ENCODE results near the gene ZNF862. TPM values are rescaled to one million over a fixed set of nuclear protein-coding genes. Genes with fewer than 3 reads are reported as not detected.

ZNF862 gene
- total and polyA plus RNA-seq, 8 donors, result 2.4 to 13.4 (median 7.3) TPM

DNA sequence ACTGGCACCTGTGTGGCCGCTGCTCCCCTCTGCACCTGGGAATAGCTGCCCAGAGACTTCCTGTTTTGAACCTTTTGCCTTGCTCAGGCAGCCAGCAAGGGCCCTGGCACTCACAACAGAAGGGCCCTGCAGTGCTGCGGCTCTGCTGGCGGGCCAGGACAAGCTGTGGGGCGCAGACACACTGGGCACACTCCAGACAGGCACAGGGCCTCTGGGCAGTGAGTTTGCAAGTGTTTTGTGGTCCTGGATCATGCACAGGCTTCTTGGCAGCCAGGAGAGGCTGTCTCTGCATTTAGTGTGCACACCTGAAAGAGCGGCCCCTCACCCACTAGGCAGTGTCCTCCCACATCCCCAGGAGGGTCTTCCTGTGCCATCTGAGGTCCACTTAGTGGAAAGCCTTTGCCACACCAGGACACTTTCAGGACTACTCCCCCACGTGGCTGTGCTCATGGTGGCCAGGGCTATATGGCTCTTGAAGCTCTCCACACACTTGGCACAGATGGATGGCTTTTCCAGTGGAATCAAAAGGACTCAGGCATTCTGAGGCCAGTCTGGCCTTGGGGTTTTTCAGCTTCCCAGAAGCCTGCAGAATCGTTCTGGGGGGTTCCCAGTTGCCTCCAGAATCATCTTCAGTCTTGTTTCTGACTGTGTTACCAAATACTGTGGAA, 30.6 kb downstream of the ZNF862 start:
- TF ChIP-seq EP300 (IDR thresholded peaks at IDR 0.05) (no peak), POLR2A (IDR thresholded peaks at IDR 0.05) (no peak), POLR2AphosphoS5 (IDR thresholded peaks at IDR 0.05) (no peak)
- TF ChIP-seq, protein P1, sequence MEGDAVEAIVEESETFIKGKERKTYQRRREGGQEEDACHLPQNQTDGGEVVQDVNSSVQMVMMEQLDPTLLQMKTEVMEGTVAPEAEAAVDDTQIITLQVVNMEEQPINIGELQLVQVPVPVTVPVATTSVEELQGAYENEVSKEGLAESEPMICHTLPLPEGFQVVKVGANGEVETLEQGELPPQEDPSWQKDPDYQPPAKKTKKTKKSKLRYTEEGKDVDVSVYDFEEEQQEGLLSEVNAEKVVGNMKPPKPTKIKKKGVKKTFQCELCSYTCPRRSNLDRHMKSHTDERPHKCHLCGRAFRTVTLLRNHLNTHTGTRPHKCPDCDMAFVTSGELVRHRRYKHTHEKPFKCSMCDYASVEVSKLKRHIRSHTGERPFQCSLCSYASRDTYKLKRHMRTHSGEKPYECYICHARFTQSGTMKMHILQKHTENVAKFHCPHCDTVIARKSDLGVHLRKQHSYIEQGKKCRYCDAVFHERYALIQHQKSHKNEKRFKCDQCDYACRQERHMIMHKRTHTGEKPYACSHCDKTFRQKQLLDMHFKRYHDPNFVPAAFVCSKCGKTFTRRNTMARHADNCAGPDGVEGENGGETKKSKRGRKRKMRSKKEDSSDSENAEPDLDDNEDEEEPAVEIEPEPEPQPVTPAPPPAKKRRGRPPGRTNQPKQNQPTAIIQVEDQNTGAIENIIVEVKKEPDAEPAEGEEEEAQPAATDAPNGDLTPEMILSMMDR (IDR thresholded peaks at IDR 0.05), result no peak
- Histone ChIP-seq H3K9me3 (no peaks in the 10 kb centered on the region), H3K27ac (peak overlapping the region in 1 of 5 donors; percentile 14), H3K27me3 (no peaks in the 10 kb centered on the region), H3K4me3 (no peak overlapping the region), H3K36me3 (peaks cover 7 to 32% (median 24%) of the 10 kb centered on the region in 4 donors), H3K4me1 (peaks cover 4 to 27% (median 13%) of the 10 kb centered on the region in 4 donors)
- intact Hi-C loops (cut with DNase I; ENCODE audit: low total_unique reads), result no loop called here
- WGBS, 5 donors, result 69 to 75% (median 73%) methylated on average over 6 to 7 of the region's 7 CpGs
- no peak for DNase-seq

- Histone ChIP-seq H3K4me3 (no peak overlapping the region), H3K27ac (no peak overlapping the region), H3K4me1 (peaks cover 4 to 31% (median 17%) of the 10 kb centered on the region in 4 donors), H3K9me3 (no peaks in the 10 kb centered on the region), H3K27me3 (no peaks in the 10 kb centered on the region), H3K36me3 (peaks cover 4 to 27% (median 19%) of the 10 kb centered on the region in 4 donors)
- whole genome bisulfite sequencing, 5 donors, result 80 to 92% (median 87%) methylated on average over 5 of the region's 5 CpGs
- no peak for DNase-seq
- intact Hi-C loops (cut with DNase I; ENCODE audit: low total_unique reads), result no loop called here
- TF ChIP-seq, protein P1 (IDR thresholded peaks at IDR 0.05), result no peak
- TF ChIP-seq EP300 (IDR thresholded peaks at IDR 0.05) (no peak), POLR2A (IDR thresholded peaks at IDR 0.05) (no peak), POLR2AphosphoS5 (IDR thresholded peaks at IDR 0.05) (no peak)
Measured at GRCh38 chr7:149869291-149869650, 31.1 kb downstream of the ZNF862 start.

GRCh38 chr7:149869867-149870266, 31.7 kb downstream of the ZNF862 start:
- TF ChIP-seq, protein P1 (IDR thresholded peaks at IDR 0.05), result no peak
- TF ChIP-seq POLR2A (IDR thresholded peaks at IDR 0.05) (no peak), POLR2AphosphoS5 (IDR thresholded peaks at IDR 0.05) (no peak), EP300 (IDR thresholded peaks at IDR 0.05) (no peak)
- intact Hi-C loops (cut with DNase I; ENCODE audit: low total_unique reads), result no loop called here
- peaks cover 4 to 37% (median 23%) of the 10 kb centered on the region in 4 donors for H3K4me1 ChIP-seq
- H3K36me3 ChIP-seq, result peaks cover 0 to 21% (median 13%) of the 10 kb centered on the region in 4 donors
- H3K4me3 ChIP-seq, result no peak overlapping the region
- H3K27me3 ChIP-seq, result no peaks in the 10 kb centered on the region
- H3K9me3 ChIP-seq, result no peaks in the 10 kb centered on the region
- WGBS, 5 donors, result 59 to 84% (median 68%) methylated on average over 6 of the region's 6 CpGs
- H3K27ac ChIP-seq, result no peak overlapping the region
- no peak for DNase-seq

GRCh38 chr7:149870274-149870673, 32.1 kb downstream of the ZNF862 start:
- intact Hi-C loops (cut with DNase I; ENCODE audit: low total_unique reads), result no loop called here
- Histone ChIP-seq H3K4me3 (no peak overlapping the region), H3K27ac (no peak overlapping the region), H3K27me3 (no peaks in the 10 kb centered on the region), H3K36me3 (peaks cover 0 to 17% (median 9%) of the 10 kb centered on the region in 4 donors), H3K4me1 (peaks cover 4 to 39% (median 27%) of the 10 kb centered on the region in 4 donors), H3K9me3 (no peaks in the 10 kb centered on the region)
- DNase-seq, result no peak
- WGBS, 5 donors, result 79 to 93% (median 85%) methylated on average over 3 of the region's 3 CpGs
- TF ChIP-seq EP300 (IDR thresholded peaks at IDR 0.05), result no peak
- TF ChIP-seq POLR2A (IDR thresholded peaks at IDR 0.05), result no peak
- TF ChIP-seq, protein P1 (IDR thresholded peaks at IDR 0.05), result no peak
- TF ChIP-seq POLR2AphosphoS5 (IDR thresholded peaks at IDR 0.05), result no peak

Data from stomach (tissue), 9 donors.